Measurements from ENCODE around the gene VIPR1.
"Not testable (repeated sequence)": the region's sequence is repeated elsewhere in the genome, so short reads cannot be mapped to it uniquely, and the experiment has no call there.

The VIPR1 gene

DNA sequence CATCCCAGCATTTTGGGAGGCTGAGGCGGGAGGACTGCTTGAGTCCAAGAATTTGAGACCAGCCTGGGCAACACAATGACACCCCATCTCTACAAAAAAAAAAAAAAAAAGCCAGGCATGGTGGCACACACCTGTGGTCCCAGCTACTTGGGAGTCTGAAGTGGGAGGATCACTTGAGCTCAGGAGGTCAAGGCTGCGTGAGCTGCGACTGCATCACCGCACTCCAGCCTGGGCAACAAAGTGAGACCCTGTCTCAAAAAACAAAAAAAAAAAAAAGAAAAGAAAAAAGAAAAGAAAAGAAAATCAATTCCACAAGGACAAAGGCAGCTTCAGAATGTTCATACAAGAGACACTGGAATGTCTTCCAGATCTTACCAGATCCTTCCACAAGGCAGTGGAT lies 76.9 kb downstream of the VIPR1 start:
- not testable (repeated sequence) for DNase-seq (ENCODE audit: low spot score)

DNA sequence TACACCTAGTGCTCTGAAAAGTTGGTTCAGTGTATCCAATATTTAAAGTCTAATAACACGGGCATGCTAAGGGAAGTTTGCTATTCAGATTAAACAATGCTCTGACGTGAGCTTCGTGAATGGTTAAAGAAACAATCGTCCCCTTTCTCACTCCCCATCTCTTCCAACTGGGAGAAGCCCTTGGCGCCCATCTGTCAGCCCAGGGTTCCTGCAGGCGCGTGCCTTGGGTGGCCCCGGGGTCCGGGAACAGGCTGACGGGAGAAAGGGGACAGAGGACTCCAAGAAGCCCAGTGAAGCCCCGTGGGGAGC lies 78.9 kb downstream of the VIPR1 start:
- no peak for DNase-seq (ENCODE audit: low spot score)

- DNase-seq (ENCODE audit: low spot score) = peak; percentile 94
Measured at GRCh38 chr3:42581709-42582473, 79.4 kb downstream of the VIPR1 start, which contains the start of gene SEC22C. TSS of gene SEC22C (minus strand) at chr3:42581967. CDS start at chr3:42569046, 12,921 bp downstream.

- no peak for DNase-seq (ENCODE audit: low spot score)
Measured at GRCh38 chr3:42582474-42583070, 80.1 kb downstream of the VIPR1 start.

Measured in putamen (tissue), 1 donor.